PFSK-1 (cell line): ENCODE results near the gene ERBB2.

ENCODE experiments used
- POLR2AphosphoS5 ChIP-seq: IDR thresholded peaks from 2 replicates; pipeline ENCODE4 v1.6.1; 2012; ENCODE audit warnings: low read depth, mild to moderate bottlenecking, control low read depth, low read length, moderate library complexity
- REST ChIP-seq, 2 experiments: IDR thresholded peaks; 2 replicates each; pipeline versions ENCODE4 v1.6.1 to v1.8.0; 2011 to 2012; ENCODE audit warnings: low read depth in 2 of 2, low read length in 2 of 2, control low read depth in 1 of 2, inconsistent platforms in 1 of 2, mild to moderate bottlenecking in 1 of 2, moderate library complexity in 1 of 2; ENCODE audit not compliant: insufficient read depth in 1 of 2
- SIN3A ChIP-seq: IDR thresholded peaks from 2 replicates; pipeline ENCODE4 v1.6.1; 2012; ENCODE audit warnings: mild to moderate bottlenecking, low read length, moderate library complexity, borderline replicate concordance; ENCODE audit not compliant: insufficient read depth
- TAF1 ChIP-seq: IDR thresholded peaks from 2 replicates; pipeline ENCODE4 v1.6.1; 2012; ENCODE audit warnings: low read length, control low read depth, borderline replicate concordance; ENCODE audit not compliant: insufficient read depth

GRCh38 chr17:39671651-39672521 lies 28.0 kb upstream of the ERBB2 start:
- TF ChIP-seq POLR2AphosphoS5 (no peak), SIN3A (no peak), TAF1 (no peak), REST (IDR thresholded peaks at IDR 0.05; ENCODE audit: insufficient read depth in 1 of 2, low read depth in 2 of 2, low read length in 2 of 2) (no peak)
